H9 (cell line): ENCODE results near the gene HOXD8. TPM values are rescaled to one million over a fixed set of nuclear protein-coding genes. Genes with fewer than 3 reads are reported as not detected.

Experiments used
- DNase-seq: peaks from one replicate; pipeline ENCODE4 v3.0.0-alpha.2; 2017
- H2AFZ ChIP-seq: one replicate; pipeline ENCODE4 v1.6.1; 2013; ENCODE audit warnings: mild to moderate bottlenecking, low read length, control low read depth, moderate library complexity
- H2AK5ac ChIP-seq: 2 replicates; pipeline ENCODE4 v1.6.1; 2013; ENCODE audit warnings: low read length, control low read depth, mixed read lengths; ENCODE audit not compliant: insufficient read length
- H2BK120ac ChIP-seq: one replicate; pipeline ENCODE4 v1.6.1; 2013; ENCODE audit warnings: low read depth, mild to moderate bottlenecking, low read length, control low read depth, inconsistent platforms; ENCODE audit not compliant: poor library complexity, severe bottlenecking
- H2BK12ac ChIP-seq: 2 replicates; pipeline ENCODE4 v1.6.1; 2013; ENCODE audit warnings: low read length, control low read depth, mixed read lengths, low read depth; ENCODE audit not compliant: insufficient read length
- H2BK15ac ChIP-seq: 2 replicates; pipeline ENCODE4 v1.6.1; 2013; ENCODE audit warnings: low read depth, low read length, control low read depth
- H2BK20ac ChIP-seq: one replicate; pipeline ENCODE4 v1.6.1; 2013; ENCODE audit warnings: low read depth, mild to moderate bottlenecking, low read length, control low read depth, inconsistent platforms; ENCODE audit not compliant: poor library complexity, severe bottlenecking
- H2BK5ac ChIP-seq: 2 replicates; pipeline ENCODE4 v1.6.1; 2013; ENCODE audit warnings: low read length, control low read depth, mixed read lengths; ENCODE audit not compliant: insufficient read length
- H3K14ac ChIP-seq: 2 replicates; pipeline ENCODE4 v1.6.1; 2013; ENCODE audit warnings: low read length, control low read depth; ENCODE audit not compliant: insufficient read depth
- H3K18ac ChIP-seq: 2 replicates; pipeline ENCODE4 v1.6.1; 2013; ENCODE audit warnings: low read depth, mild to moderate bottlenecking, mixed read lengths, low read length, control low read depth; ENCODE audit not compliant: insufficient read length
- H3K23ac ChIP-seq: 2 replicates; pipeline ENCODE4 v1.6.1; 2013; ENCODE audit warnings: low read length, control low read depth, mixed read lengths, low read depth; ENCODE audit not compliant: insufficient read length
- H3K23me2 ChIP-seq: 2 replicates; pipeline ENCODE4 v1.6.1; 2013; ENCODE audit warnings: low read depth, mild to moderate bottlenecking, mixed read lengths, low read length, control low read depth; ENCODE audit not compliant: insufficient read length, poor library complexity, severe bottlenecking
- H3K27ac ChIP-seq: 2 replicates; pipeline ENCODE4 v1.5.1; 2013; ENCODE audit warnings: low read length, control low read depth, mixed read lengths, low read depth; ENCODE audit not compliant: insufficient read length
- H3K27me3 ChIP-seq: 2 replicates; pipeline ENCODE4 v1.6.1; 2013; ENCODE audit warnings: low read length, control low read depth, inconsistent platforms; ENCODE audit not compliant: insufficient read depth
- H3K4ac ChIP-seq: 2 replicates; pipeline ENCODE4 v1.6.1; 2013; ENCODE audit warnings: low read depth, mild to moderate bottlenecking, control low read depth, inconsistent platforms, low read length, moderate library complexity
- H3K4me1 ChIP-seq: 2 replicates; pipeline ENCODE4 v1.6.1; 2013; ENCODE audit warnings: low read length, control low read depth, inconsistent platforms; ENCODE audit not compliant: insufficient read depth
- H3K4me2 ChIP-seq: 2 replicates; pipeline ENCODE4 v1.6.1; 2013; ENCODE audit warnings: low read length, control low read depth, mixed read lengths; ENCODE audit not compliant: insufficient read length, insufficient read depth
- H3K56ac ChIP-seq: 2 replicates; pipeline ENCODE4 v1.6.1; 2013; ENCODE audit warnings: low read depth, mild to moderate bottlenecking, mixed read lengths, low read length, control low read depth; ENCODE audit not compliant: insufficient read length
- H3K79me1 ChIP-seq: 2 replicates; pipeline ENCODE4 v1.6.1; 2013; ENCODE audit warnings: low read depth, mild to moderate bottlenecking, moderate library complexity, low read length, control low read depth, inconsistent platforms; ENCODE audit not compliant: insufficient read depth, poor library complexity, severe bottlenecking
- H3K79me2 ChIP-seq: 2 replicates; pipeline ENCODE4 v1.6.1; 2013; ENCODE audit warnings: low read length, control low read depth, inconsistent platforms; ENCODE audit not compliant: insufficient read depth
- H3K9ac ChIP-seq: 2 replicates; pipeline ENCODE4 v1.6.1; 2013; ENCODE audit warnings: low read length, control low read depth, mixed read lengths; ENCODE audit not compliant: insufficient read length; ENCODE audit errors: extremely low read depth
- H3K9me3 ChIP-seq: one replicate; pipeline ENCODE4 v1.6.1; 2013; ENCODE audit warnings: low read depth, low read length, inconsistent platforms; ENCODE audit not compliant: control insufficient read depth
- H3T11ph ChIP-seq: one replicate; pipeline ENCODE4 v1.6.1; 2013; ENCODE audit warnings: mild to moderate bottlenecking, low read length, control low read depth, inconsistent platforms
- H4K20me1 ChIP-seq: one replicate; pipeline ENCODE4 v1.6.1; 2013; ENCODE audit not compliant: control insufficient read depth, insufficient read length, insufficient read depth
- H4K5ac ChIP-seq: 2 replicates; pipeline ENCODE4 v1.6.1; 2013; ENCODE audit warnings: low read depth, mild to moderate bottlenecking, mixed read lengths, low read length, control low read depth; ENCODE audit not compliant: insufficient read length
- H4K8ac ChIP-seq: replicated peaks from 2 replicates; pipeline ENCODE4 v1.6.1; 2013; ENCODE audit warnings: low read length, control low read depth, mixed read lengths, low read depth; ENCODE audit not compliant: insufficient read length
- H4K91ac ChIP-seq: 2 replicates; pipeline ENCODE4 v1.6.1; 2013; ENCODE audit warnings: low read depth, mild to moderate bottlenecking, moderate library complexity, mixed read lengths, low read length, control low read depth; ENCODE audit not compliant: insufficient read length
- H3K27ac Mint-ChIP-seq, 3 experiments: 2 replicates in 2 of 3; 3 replicates in 1 of 3; pipeline ENCODE4 v1.8.0; 2020 to 2021; ENCODE audit warnings: mixed read lengths in 3 of 3, mild to moderate bottlenecking in 1 of 3, moderate library complexity in 1 of 3
- H3K27me3 Mint-ChIP-seq: 2 replicates; pipeline ENCODE4 v1.8.0; 2021; ENCODE audit warnings: low read depth, mild to moderate bottlenecking, moderate library complexity, mixed read lengths
- H3K36me3 Mint-ChIP-seq, 3 experiments: 2 replicates in 2 of 3; 3 replicates in 1 of 3; pipeline ENCODE4 v1.8.0; 2020 to 2021; ENCODE audit warnings: low read depth in 3 of 3, mixed read lengths in 3 of 3; ENCODE audit not compliant: insufficient read depth in 1 of 3
- H3K4me1 Mint-ChIP-seq, 2 experiments: 2 replicates each; pipeline ENCODE4 v1.8.0; 2020; ENCODE audit warnings: mixed read lengths in 2 of 2
- H3K4me3 Mint-ChIP-seq, 2 experiments: 2 replicates in 1 of 2; 3 replicates in 1 of 2; pipeline ENCODE4 v1.8.0; 2020 to 2021; ENCODE audit warnings: mild to moderate bottlenecking in 2 of 2, mixed read lengths in 2 of 2, moderate library complexity in 1 of 2
- H3K9me3 Mint-ChIP-seq, 2 experiments: 2 replicates in 1 of 2; 3 replicates in 1 of 2; pipeline ENCODE4 v1.8.0; 2020; ENCODE audit warnings: mild to moderate bottlenecking in 2 of 2, mixed read lengths in 2 of 2, moderate library complexity in 1 of 2
- WGBS: extraction: QIAGEN DNeasy Blood & Tissue Kit; methylation state at CpG from one replicate; pipeline ENCODE4 v1.1.7; 2013; ENCODE audit warnings: missing lambda C conversion rate, low lambda C conversion rate, mixed read lengths; ENCODE audit not compliant: insufficient read length; ENCODE audit errors: extremely low coverage; 5-methylcytosine and 5-hydroxymethylcytosine counted together
- total RNA-seq: library from RNA; stranded (reverse); gene quantifications from 2 replicates; pipeline ENCODE4 v1.2.1, GENCODE V29; 2021
- TF ChIP-seq, protein P1 (sequence below): fragments of 200-600 bp; sonication (generic); conservative IDR thresholded peaks from 3 replicates; pipeline ENCODE4 v1.8.0; 2021; ENCODE audit warnings: antibody characterized with exemption, mild to moderate bottlenecking

The HOXD8 gene
- total RNA-seq, 1 experiment from 2014 or later = not detected

DNA sequence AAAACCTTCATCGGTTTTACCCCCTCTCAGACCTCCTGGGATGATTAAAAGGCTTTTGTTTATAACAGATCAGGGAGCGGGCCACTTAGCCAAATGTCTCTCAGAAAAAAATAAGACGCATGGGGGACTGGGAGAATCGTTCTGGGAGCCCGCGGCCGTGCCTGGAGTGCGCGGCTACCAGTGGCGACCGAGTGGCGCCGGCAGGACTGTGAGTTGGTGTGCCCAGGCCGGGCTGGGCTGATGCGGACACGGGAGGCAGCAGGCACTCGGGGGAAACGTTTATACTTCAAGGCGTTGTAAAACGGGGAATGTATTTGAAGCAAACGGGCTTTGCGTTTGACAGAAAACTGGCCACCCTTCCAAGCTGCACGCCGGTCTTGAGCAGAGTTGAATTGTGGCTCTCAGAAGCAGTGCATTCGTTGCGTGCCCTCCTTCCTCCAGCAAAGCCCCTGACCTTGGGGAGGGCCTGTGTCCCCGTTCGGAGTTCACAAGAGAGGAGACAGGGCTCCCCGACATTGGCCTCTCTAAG lies 17.6 kb upstream of the HOXD8 start:
- no peak overlapping the region for H3K23ac ChIP-seq
- H3K14ac ChIP-seq = no peak overlapping the region
- no peak overlapping the region for H4K91ac ChIP-seq
- H3K18ac ChIP-seq = no peak overlapping the region
- H4K20me1 ChIP-seq = no peaks in the 10 kb centered on the region
- H4K5ac ChIP-seq = no peak overlapping the region
- no peaks in the 10 kb centered on the region for H3K4me1 ChIP-seq
- TF ChIP-seq, protein P1, sequence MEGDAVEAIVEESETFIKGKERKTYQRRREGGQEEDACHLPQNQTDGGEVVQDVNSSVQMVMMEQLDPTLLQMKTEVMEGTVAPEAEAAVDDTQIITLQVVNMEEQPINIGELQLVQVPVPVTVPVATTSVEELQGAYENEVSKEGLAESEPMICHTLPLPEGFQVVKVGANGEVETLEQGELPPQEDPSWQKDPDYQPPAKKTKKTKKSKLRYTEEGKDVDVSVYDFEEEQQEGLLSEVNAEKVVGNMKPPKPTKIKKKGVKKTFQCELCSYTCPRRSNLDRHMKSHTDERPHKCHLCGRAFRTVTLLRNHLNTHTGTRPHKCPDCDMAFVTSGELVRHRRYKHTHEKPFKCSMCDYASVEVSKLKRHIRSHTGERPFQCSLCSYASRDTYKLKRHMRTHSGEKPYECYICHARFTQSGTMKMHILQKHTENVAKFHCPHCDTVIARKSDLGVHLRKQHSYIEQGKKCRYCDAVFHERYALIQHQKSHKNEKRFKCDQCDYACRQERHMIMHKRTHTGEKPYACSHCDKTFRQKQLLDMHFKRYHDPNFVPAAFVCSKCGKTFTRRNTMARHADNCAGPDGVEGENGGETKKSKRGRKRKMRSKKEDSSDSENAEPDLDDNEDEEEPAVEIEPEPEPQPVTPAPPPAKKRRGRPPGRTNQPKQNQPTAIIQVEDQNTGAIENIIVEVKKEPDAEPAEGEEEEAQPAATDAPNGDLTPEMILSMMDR = no peak
- H3K27me3 ChIP-seq = peaks cover 95% of the 10 kb centered on the region
- H2AK5ac ChIP-seq = no peak overlapping the region
- Mint-ChIP-seq H3K9me3 (peaks cover 6 to 17% of the 10 kb centered on the region in 2 experiments), H3K27ac (no peak overlapping the region), H3K36me3 (peaks cover 0 to 2% (median 0%) of the 10 kb centered on the region in 3 experiments; a peak in 2 of 7 replicates), H3K27me3 (peaks cover 96% of the 10 kb centered on the region), H3K4me1 (peaks cover 3 to 24% of the 10 kb centered on the region in 2 experiments; a peak in 3 of 4 replicates), H3K4me3 (no peak overlapping the region)
- no peaks in the 10 kb centered on the region for H3K79me2 ChIP-seq
- H3K4ac ChIP-seq = no peak overlapping the region
- no peak overlapping the region for H2BK15ac ChIP-seq
- no CpG with 5 or more reads among the region's 29 CpGs for WGBS
- no peak overlapping the region for H2AFZ ChIP-seq
- H4K8ac ChIP-seq = no peak overlapping the region
- H3K9ac ChIP-seq = no peak overlapping the region
- no peaks in the 10 kb centered on the region for H3K79me1 ChIP-seq
- H3K9me3 ChIP-seq = no peaks in the 10 kb centered on the region
- no peak overlapping the region for H3K4me2 ChIP-seq
- peak; percentile 31 for DNase-seq
- H3K27ac ChIP-seq = no peak overlapping the region
- no peaks in the 10 kb centered on the region for H3K23me2 ChIP-seq
- no peak overlapping the region for H2BK120ac ChIP-seq
- no peak overlapping the region for H2BK20ac ChIP-seq
- no peak overlapping the region for H2BK12ac ChIP-seq
- no peak overlapping the region for H3K56ac ChIP-seq
- no peak overlapping the region for H2BK5ac ChIP-seq
- H3T11ph ChIP-seq = no peak overlapping the region
